ENCODE data around the gene SKOR1.

DNA sequence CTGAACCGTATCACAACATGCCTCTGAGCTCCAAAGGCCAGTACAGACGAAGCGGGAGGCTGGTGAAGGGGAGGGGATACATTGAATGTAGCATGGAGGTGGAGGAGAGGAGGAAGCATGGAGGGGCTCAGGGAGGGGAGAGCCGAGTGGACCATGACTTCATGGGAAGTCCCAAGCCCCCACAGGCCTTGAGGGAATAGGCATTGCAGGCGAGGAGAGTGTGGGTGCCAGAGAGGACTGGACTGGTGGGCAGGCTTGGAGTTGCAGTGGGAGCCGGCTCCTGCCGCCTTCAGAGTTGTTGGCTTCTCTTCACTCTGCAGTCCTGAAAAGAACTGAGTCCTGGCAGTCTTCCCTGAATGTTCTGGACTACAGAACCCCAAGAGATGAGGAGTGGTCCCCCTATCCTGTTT is 17.8 kb downstream of the SKOR1 start:
- TF ChIP-seq, protein P1, sequence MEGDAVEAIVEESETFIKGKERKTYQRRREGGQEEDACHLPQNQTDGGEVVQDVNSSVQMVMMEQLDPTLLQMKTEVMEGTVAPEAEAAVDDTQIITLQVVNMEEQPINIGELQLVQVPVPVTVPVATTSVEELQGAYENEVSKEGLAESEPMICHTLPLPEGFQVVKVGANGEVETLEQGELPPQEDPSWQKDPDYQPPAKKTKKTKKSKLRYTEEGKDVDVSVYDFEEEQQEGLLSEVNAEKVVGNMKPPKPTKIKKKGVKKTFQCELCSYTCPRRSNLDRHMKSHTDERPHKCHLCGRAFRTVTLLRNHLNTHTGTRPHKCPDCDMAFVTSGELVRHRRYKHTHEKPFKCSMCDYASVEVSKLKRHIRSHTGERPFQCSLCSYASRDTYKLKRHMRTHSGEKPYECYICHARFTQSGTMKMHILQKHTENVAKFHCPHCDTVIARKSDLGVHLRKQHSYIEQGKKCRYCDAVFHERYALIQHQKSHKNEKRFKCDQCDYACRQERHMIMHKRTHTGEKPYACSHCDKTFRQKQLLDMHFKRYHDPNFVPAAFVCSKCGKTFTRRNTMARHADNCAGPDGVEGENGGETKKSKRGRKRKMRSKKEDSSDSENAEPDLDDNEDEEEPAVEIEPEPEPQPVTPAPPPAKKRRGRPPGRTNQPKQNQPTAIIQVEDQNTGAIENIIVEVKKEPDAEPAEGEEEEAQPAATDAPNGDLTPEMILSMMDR (IDR thresholded peaks at IDR 0.05) = no peak
- TF ChIP-seq POLR2A (IDR thresholded peaks at IDR 0.05) = no peak
